ENCODE results near the gene RNF123.

RNF123 gene

DNA sequence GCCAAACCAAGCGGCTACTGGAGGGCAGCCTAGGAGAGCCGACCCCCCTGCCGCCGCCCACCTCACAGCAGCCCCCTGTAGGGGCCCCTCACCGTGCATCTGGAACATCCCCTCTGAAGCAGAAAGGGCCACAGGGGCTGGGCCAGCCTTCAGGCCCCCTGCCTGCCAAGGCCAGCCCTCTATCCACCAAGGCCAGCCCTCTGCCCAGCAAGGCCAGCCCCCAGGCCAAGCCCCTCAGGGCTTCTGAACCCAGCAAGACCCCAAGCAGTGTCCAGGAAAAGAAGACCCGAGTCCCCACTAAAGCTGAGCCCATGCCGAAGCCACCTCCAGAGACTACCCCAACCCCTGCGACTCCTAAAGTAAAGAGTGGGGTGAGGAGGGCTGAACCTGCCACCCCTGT, 38.7 kb upstream of the RNF123 start:
- Histone ChIP-seq H3K36me3 (ENCODE audit: control insufficient read depth, insufficient read depth, low read length) (no peaks in the 10 kb centered on the region), H3K27ac (ENCODE audit: low read depth, low read length, severe bottlenecking) (no peak overlapping the region), H3K4me1 (ENCODE audit: control insufficient read depth, insufficient read depth, low read length, poor library complexity, severe bottlenecking) (peaks cover 29% of the 10 kb centered on the region), H3K9me3 (ENCODE audit: control insufficient read depth, low read length) (no peaks in the 10 kb centered on the region), H3K4me3 (ENCODE audit: extremely low read depth, insufficient read depth, low read length, poor library complexity, severe bottlenecking) (no peak overlapping the region)
- WGBS, 2 experiments (ENCODE audit: insufficient coverage in 2 of 2): 84% methylated on average over 6 of the region's 8 CpGs; no CpG with 5 or more reads in 1 of the 2 experiments

DNA sequence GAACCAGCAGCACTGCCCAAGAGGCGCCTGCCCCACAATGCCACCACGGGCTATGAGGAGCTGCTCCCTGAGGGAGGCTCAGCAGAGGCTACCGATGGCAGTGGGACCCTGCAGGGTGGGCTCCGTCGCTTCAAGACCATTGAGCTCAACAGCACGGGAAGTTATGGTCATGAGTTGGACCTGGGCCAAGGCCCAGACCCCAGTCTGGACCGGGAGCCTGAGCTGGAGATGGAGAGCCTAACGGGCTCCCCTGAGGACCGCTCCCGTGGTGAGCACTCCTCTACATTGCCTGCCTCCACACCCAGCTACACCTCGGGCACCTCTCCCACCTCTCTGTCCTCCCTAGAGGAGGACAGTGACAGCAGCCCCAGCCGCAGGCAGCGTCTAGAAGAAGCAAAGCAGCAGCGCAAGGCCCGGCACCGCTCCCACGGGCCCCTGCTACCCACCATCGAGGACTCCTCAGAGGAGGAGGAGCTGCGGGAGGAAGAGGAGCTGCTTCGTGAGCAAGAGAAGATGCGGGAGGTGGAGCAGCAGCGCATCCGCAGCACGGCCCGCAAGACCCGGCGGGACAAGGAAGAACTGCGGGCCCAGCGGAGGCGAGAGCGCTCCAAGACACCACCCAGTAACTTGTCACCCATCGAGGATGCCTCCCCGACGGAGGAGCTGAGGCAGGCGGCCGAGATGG, 37.0 kb upstream of the RNF123 start:
- Histone ChIP-seq H3K36me3 (ENCODE audit: control insufficient read depth, insufficient read depth, low read length) (no peaks in the 10 kb centered on the region), H3K27ac (ENCODE audit: low read depth, low read length, severe bottlenecking) (no peak overlapping the region), H3K9me3 (ENCODE audit: control insufficient read depth, low read length) (no peaks in the 10 kb centered on the region), H3K4me3 (ENCODE audit: extremely low read depth, insufficient read depth, low read length, poor library complexity, severe bottlenecking) (no peak overlapping the region), H3K4me1 (ENCODE audit: control insufficient read depth, insufficient read depth, low read length, poor library complexity, severe bottlenecking) (peaks cover 29% of the 10 kb centered on the region)
- WGBS, 2 experiments (ENCODE audit: insufficient coverage in 2 of 2): 92 to 93% methylated on average over 34 of the region's 36 CpGs

DNA sequence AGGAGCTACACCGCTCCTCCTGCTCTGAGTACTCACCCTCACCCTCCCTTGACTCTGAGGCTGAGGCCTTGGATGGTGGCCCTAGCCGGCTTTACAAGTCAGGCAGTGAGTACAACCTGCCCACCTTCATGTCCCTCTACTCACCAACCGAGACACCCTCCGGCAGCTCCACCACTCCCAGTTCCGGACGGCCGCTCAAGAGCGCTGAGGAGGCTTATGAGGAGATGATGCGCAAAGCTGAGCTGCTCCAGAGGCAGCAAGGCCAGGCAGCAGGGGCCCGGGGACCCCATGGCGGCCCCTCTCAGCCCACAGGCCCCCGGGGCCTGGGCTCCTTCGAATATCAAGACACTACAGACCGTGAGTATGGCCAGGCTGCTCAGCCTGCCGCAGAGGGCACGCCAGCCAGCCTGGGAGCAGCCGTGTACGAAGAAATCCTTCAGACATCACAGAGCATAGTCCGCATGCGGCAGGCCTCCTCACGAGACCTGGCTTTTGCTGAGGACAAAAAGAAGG, 36.4 kb upstream of the RNF123 start:
- no peak overlapping the region for H3K27ac ChIP-seq (ENCODE audit: low read depth, low read length, severe bottlenecking)

DNA sequence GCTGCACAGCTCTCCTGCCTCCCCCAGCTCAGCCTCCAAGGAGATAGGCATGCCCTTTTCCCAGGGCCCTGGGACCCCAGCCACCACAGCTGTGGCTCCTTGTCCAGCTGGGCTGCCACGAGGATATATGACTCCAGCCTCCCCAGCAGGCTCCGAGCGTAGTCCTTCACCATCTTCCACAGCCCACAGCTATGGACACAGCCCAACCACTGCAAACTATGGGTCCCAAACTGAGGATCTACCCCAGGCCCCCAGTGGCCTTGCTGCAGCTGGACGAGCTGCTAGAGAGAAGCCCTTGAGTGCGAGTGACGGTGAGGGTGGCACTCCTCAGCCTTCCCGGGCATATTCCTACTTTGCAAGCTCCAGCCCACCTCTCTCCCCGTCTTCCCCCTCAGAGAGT, 35.7 kb upstream of the RNF123 start:
- Histone ChIP-seq H3K4me3 (ENCODE audit: extremely low read depth, insufficient read depth, low read length, poor library complexity, severe bottlenecking) (no peak overlapping the region), H3K27ac (ENCODE audit: low read depth, low read length, severe bottlenecking) (no peak overlapping the region), H3K9me3 (ENCODE audit: control insufficient read depth, low read length) (no peaks in the 10 kb centered on the region), H3K4me1 (ENCODE audit: control insufficient read depth, insufficient read depth, low read length, poor library complexity, severe bottlenecking) (peaks cover 18% of the 10 kb centered on the region), H3K36me3 (ENCODE audit: control insufficient read depth, insufficient read depth, low read length) (no peaks in the 10 kb centered on the region)
- 82 to 95% methylated on average over 6 to 8 of the region's 8 CpGs for WGBS, 2 experiments (ENCODE audit: insufficient coverage in 2 of 2)

More for the DNA sequence above, 36.4 kb upstream of the RNF123 start:
- H3K4me1 ChIP-seq (ENCODE audit: control insufficient read depth, insufficient read depth, low read length, poor library complexity, severe bottlenecking): peaks cover 23% of the 10 kb centered on the region
- no peaks in the 10 kb centered on the region for H3K36me3 ChIP-seq (ENCODE audit: control insufficient read depth, insufficient read depth, low read length)
- H3K9me3 ChIP-seq (ENCODE audit: control insufficient read depth, low read length): no peaks in the 10 kb centered on the region
- WGBS, 2 experiments (ENCODE audit: insufficient coverage in 2 of 2): 90 to 92% methylated on average over 11 to 16 of the region's 21 CpGs
- H3K4me3 ChIP-seq (ENCODE audit: extremely low read depth, insufficient read depth, low read length, poor library complexity, severe bottlenecking): no peak overlapping the region

DNA sequence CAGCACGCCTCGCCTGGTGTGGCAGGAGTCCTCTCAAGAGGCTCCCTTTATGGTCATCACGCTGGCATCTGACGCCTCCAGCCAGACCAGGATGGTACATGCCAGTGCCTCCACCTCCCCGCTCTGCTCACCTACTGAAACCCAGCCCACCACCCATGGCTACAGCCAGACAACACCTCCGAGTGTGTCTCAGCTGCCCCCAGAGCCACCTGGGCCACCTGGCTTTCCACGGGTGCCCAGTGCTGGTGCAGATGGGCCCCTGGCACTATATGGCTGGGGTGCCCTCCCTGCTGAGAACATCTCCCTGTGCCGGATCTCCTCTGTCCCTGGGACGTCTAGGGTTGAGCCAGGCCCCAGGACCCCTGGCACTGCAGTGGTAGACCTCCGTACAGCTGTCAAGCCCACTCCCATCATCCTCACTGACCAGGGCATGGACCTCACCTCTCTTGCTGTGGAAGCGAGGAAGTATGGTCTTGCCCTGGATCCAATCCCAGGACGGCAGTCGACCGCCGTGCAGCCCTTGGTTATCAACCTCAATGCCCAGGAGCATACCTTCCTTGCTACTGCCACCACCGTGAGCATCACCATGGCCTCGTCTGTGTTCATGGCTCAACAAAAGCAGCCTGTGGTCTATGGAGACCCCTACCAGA, 35.1 kb upstream of the RNF123 start:
- Histone ChIP-seq H3K27ac (ENCODE audit: low read depth, low read length, severe bottlenecking) (no peak overlapping the region), H3K36me3 (ENCODE audit: control insufficient read depth, insufficient read depth, low read length) (no peaks in the 10 kb centered on the region), H3K4me1 (ENCODE audit: control insufficient read depth, insufficient read depth, low read length, poor library complexity, severe bottlenecking) (peaks cover 11% of the 10 kb centered on the region), H3K9me3 (ENCODE audit: control insufficient read depth, low read length) (no peaks in the 10 kb centered on the region), H3K4me3 (ENCODE audit: extremely low read depth, insufficient read depth, low read length, poor library complexity, severe bottlenecking) (no peak overlapping the region)
- 90 to 92% methylated on average over 15 to 17 of the region's 17 CpGs for WGBS, 2 experiments (ENCODE audit: insufficient coverage in 2 of 2)

DNA sequence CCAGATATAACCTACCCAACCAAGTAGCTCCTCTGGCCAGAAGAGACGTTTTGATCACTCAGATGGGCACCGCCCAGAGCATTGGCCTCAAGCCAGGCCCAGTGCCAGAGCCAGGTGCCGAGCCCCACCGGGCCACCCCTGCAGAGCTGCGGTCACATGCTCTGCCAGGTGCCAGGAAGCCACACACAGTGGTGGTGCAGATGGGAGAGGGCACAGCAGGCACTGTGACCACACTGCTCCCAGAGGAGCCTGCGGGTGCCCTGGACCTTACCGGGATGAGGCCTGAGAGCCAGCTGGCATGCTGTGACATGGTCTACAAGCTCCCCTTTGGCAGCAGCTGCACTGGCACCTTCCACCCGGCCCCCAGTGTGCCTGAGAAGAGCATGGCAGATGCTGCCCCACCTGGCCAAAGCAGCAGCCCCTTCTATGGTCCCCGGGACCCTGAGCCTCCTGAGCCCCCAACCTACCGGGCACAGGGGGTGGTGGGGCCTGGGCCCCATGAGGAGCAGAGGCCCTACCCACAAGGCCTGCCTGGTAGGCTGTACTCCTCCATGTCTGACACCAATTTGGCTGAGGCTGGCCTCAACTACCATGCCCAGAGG, 34.3 kb upstream of the RNF123 start:
- peaks cover 5% of the 10 kb centered on the region for H3K4me1 ChIP-seq (ENCODE audit: control insufficient read depth, insufficient read depth, low read length, poor library complexity, severe bottlenecking)
- H3K27ac ChIP-seq (ENCODE audit: low read depth, low read length, severe bottlenecking): no peak overlapping the region
- 97 to 99% methylated on average over 10 of the region's 10 CpGs for WGBS, 2 experiments (ENCODE audit: insufficient coverage in 2 of 2)
- no peak overlapping the region for H3K4me3 ChIP-seq (ENCODE audit: extremely low read depth, insufficient read depth, low read length, poor library complexity, severe bottlenecking)
- H3K36me3 ChIP-seq (ENCODE audit: control insufficient read depth, insufficient read depth, low read length): no peaks in the 10 kb centered on the region
- H3K9me3 ChIP-seq (ENCODE audit: control insufficient read depth, low read length): no peaks in the 10 kb centered on the region

DNA sequence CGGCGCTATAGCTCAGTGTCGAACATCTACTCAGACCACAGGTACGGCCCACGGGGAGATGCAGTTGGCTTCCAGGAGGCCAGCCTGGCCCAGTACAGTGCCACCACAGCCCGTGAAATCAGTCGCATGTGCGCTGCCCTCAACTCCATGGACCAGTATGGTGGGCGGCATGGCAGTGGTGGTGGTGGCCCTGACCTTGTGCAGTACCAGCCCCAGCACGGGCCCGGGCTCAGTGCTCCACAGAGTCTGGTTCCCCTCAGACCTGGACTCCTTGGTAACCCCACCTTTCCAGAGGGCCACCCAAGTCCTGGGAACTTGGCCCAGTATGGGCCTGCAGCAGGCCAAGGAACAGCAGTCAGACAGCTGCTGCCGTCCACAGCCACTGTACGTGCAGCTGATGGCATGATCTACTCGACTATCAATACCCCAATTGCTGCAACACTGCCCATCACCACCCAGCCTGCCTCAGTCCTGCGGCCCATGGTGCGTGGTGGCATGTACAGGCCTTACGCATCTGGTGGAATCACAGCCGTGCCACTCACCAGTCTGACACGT, 33.5 kb upstream of the RNF123 start:
- Histone ChIP-seq H3K36me3 (ENCODE audit: control insufficient read depth, insufficient read depth, low read length) (no peaks in the 10 kb centered on the region), H3K4me1 (ENCODE audit: control insufficient read depth, insufficient read depth, low read length, poor library complexity, severe bottlenecking) (no peaks in the 10 kb centered on the region), H3K27ac (ENCODE audit: low read depth, low read length, severe bottlenecking) (no peak overlapping the region), H3K9me3 (ENCODE audit: control insufficient read depth, low read length) (no peaks in the 10 kb centered on the region), H3K4me3 (ENCODE audit: extremely low read depth, insufficient read depth, low read length, poor library complexity, severe bottlenecking) (no peak overlapping the region)
- 94% methylated on average over 17 to 18 of the region's 19 CpGs for WGBS, 2 experiments (ENCODE audit: insufficient coverage in 2 of 2)

DNA sequence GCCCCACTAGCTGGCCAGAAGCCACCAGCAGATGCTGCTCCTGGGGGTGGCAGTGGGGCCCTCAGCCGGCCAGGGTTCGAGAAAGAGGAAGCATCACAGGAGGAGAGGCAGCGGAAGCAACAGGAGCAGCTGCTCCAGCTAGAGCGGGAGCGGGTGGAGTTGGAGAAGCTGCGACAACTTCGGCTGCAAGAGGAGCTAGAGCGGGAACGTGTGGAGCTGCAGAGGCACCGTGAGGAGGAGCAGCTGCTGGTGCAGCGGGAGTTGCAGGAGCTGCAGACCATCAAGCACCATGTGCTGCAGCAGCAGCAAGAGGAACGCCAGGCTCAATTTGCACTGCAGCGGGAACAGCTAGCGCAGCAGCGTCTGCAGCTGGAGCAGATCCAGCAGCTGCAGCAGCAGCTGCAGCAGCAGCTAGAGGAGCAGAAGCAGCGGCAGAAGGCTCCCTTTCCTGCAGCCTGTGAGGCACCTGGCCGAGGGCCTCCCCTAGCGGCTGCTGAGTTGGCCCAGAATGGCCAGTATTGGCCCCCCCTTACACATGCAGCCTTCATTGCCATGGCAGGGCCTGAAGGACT, 32.7 kb upstream of the RNF123 start:
- Histone ChIP-seq H3K9me3 (ENCODE audit: control insufficient read depth, low read length) (no peaks in the 10 kb centered on the region), H3K4me1 (ENCODE audit: control insufficient read depth, insufficient read depth, low read length, poor library complexity, severe bottlenecking) (no peaks in the 10 kb centered on the region), H3K27ac (ENCODE audit: low read depth, low read length, severe bottlenecking) (no peak overlapping the region), H3K4me3 (ENCODE audit: extremely low read depth, insufficient read depth, low read length, poor library complexity, severe bottlenecking) (no peak overlapping the region), H3K36me3 (ENCODE audit: control insufficient read depth, insufficient read depth, low read length) (no peaks in the 10 kb centered on the region)
- WGBS, 2 experiments (ENCODE audit: insufficient coverage in 2 of 2): 90 to 91% methylated on average over 18 of the region's 18 CpGs

DNA sequence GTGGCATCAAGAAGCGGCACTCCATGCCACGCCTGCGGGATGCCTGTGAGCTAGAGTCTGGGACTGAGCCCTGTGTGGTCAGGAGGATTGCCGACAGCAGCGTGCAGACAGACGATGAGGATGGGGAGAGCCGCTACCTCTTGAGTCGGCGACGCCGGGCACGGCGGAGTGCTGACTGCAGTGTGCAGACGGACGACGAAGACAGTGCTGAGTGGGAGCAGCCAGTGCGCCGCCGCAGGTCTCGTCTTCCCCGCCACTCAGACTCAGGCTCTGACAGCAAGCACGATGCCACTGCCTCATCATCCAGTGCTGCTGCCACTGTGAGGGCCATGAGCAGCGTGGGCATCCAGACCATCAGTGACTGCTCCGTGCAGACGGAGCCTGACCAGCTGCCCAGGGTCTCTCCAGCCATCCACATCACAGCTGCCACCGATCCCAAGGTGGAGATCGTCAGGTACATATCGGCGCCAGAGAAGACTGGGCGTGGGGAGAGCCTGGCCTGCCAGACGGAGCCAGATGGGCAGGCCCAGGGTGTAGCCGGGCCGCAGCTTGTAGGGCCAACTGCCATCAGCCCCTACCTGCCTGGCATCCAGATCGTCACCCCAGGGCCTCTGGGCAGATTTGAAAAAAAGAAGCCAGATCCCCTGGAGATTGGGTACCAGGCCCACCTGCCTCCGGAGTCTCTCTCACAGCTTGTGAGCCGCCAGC, 32.0 kb upstream of the RNF123 start:
- WGBS, 2 experiments (ENCODE audit: insufficient coverage in 2 of 2): 95% methylated on average over 32 to 36 of the region's 36 CpGs
- no peaks in the 10 kb centered on the region for H3K9me3 ChIP-seq (ENCODE audit: control insufficient read depth, low read length)
- no peaks in the 10 kb centered on the region for H3K4me1 ChIP-seq (ENCODE audit: control insufficient read depth, insufficient read depth, low read length, poor library complexity, severe bottlenecking)
- H3K36me3 ChIP-seq (ENCODE audit: control insufficient read depth, insufficient read depth, low read length): no peaks in the 10 kb centered on the region
- H3K4me3 ChIP-seq (ENCODE audit: extremely low read depth, insufficient read depth, low read length, poor library complexity, severe bottlenecking): no peak overlapping the region
- H3K27ac ChIP-seq (ENCODE audit: low read depth, low read length, severe bottlenecking): no peak overlapping the region

DNA sequence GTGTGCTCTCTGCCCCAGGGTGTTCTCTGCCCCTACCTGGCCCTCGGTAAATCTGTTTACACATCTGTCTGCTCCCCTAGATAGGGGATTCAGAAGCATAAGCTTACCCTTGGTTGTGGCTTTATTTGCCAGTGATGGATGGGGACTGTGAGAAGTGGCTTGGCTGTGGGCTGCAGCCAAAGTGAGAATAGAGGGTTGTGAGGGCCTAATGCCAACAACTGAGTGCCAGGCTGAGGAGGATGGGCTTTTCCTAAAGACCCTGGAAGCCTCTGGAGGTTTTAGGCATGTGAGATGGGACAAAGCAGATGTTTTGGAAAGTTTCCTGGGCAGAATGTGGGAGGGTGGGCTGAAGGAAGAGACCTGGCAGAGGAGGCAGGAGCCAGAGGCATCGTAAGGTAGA, 30.6 kb upstream of the RNF123 start:
- H3K4me3 ChIP-seq (ENCODE audit: extremely low read depth, insufficient read depth, low read length, poor library complexity, severe bottlenecking): no peak overlapping the region
- 90 to 97% methylated on average over 1 to 2 of the region's 2 CpGs for WGBS, 2 experiments (ENCODE audit: insufficient coverage in 2 of 2)
- H3K36me3 ChIP-seq (ENCODE audit: control insufficient read depth, insufficient read depth, low read length): no peaks in the 10 kb centered on the region
- H3K4me1 ChIP-seq (ENCODE audit: control insufficient read depth, insufficient read depth, low read length, poor library complexity, severe bottlenecking): no peaks in the 10 kb centered on the region
- no peak overlapping the region for H3K27ac ChIP-seq (ENCODE audit: low read depth, low read length, severe bottlenecking)
- no peaks in the 10 kb centered on the region for H3K9me3 ChIP-seq (ENCODE audit: control insufficient read depth, low read length)

All from mesodermal cell (in vitro differentiated cells).